Nephron progenitor cell (in vitro differentiated cells): ENCODE measurements around the gene SLC9A6.

ENCODE experiments used
- DNase-seq: peaks from one replicate; pipeline ENCODE4 v3.0.0; 2021
- H3K27ac Mint-ChIP-seq: 2 replicates; pipeline ENCODE4 v1.8.0; 2021; ENCODE audit warnings: mild to moderate bottlenecking, moderate library complexity, mixed read lengths
- H3K27me3 Mint-ChIP-seq: 2 replicates; pipeline ENCODE4 v1.8.0; 2021; ENCODE audit warnings: mild to moderate bottlenecking, low read depth, mixed read lengths; ENCODE audit not compliant: poor library complexity
- H3K36me3 Mint-ChIP-seq: 2 replicates; pipeline ENCODE4 v1.8.0; 2021; ENCODE audit warnings: low read depth, mixed read lengths
- H3K4me1 Mint-ChIP-seq: 2 replicates; pipeline ENCODE4 v1.8.0; 2021; ENCODE audit warnings: mixed read lengths
- H3K4me3 Mint-ChIP-seq: 2 replicates; pipeline ENCODE4 v1.8.0; 2021; ENCODE audit warnings: mild to moderate bottlenecking, moderate library complexity, mixed read lengths
- H3K9me3 Mint-ChIP-seq: 2 replicates; pipeline ENCODE4 v1.8.0; 2021; ENCODE audit warnings: mild to moderate bottlenecking, moderate library complexity, mixed read lengths
- TF ChIP-seq, protein P1 (sequence below): fragments of 200-600 bp; sonication (generic); IDR thresholded peaks from 2 replicates; pipeline ENCODE4 v1.5.0; 2021; ENCODE audit warnings: antibody characterized with exemption

Gene SLC9A6

GRCh38 chrX:135984256-135984655 is 979 bp upstream of the SLC9A6 start:
- Mint-ChIP-seq H3K9me3 (peaks cover 57% of the 10 kb centered on the region), H3K4me1 (peaks cover 30% of the 10 kb centered on the region), H3K36me3 (no peaks in the 10 kb centered on the region)

DNA sequence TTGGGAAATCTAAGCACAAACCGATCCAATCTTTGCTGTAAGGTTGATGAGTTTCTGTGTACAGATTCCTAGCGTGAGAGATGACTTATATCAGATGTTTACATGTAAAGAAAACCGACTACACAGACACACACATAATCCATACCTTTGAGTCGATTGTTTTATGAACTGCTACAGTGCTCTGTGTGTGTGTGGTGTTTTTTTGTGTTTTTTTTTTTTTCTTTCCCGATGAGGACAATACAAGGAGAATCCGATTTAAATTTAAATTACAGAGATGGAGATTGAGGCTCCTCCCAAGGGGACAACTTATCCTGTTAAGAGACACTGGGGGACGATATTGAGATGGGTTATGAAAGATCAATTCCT is 461 bp upstream of the SLC9A6 start:
- Mint-ChIP-seq H3K36me3 (peaks cover 4% of the 10 kb centered on the region), H3K4me3 (peak overlapping the region; percentile 79), H3K27me3 (no peaks in the 10 kb centered on the region), H3K27ac (no peak overlapping the region), H3K4me1 (peaks cover 30% of the 10 kb centered on the region), H3K9me3 (peaks cover 58% of the 10 kb centered on the region)
- no peak for DNase-seq
- TF ChIP-seq, protein P1, sequence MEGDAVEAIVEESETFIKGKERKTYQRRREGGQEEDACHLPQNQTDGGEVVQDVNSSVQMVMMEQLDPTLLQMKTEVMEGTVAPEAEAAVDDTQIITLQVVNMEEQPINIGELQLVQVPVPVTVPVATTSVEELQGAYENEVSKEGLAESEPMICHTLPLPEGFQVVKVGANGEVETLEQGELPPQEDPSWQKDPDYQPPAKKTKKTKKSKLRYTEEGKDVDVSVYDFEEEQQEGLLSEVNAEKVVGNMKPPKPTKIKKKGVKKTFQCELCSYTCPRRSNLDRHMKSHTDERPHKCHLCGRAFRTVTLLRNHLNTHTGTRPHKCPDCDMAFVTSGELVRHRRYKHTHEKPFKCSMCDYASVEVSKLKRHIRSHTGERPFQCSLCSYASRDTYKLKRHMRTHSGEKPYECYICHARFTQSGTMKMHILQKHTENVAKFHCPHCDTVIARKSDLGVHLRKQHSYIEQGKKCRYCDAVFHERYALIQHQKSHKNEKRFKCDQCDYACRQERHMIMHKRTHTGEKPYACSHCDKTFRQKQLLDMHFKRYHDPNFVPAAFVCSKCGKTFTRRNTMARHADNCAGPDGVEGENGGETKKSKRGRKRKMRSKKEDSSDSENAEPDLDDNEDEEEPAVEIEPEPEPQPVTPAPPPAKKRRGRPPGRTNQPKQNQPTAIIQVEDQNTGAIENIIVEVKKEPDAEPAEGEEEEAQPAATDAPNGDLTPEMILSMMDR, result no peak

More at GRCh38 chrX:135984256-135984655, 979 bp upstream of the SLC9A6 start:
- peak overlapping the region; percentile 79 for H3K4me3 Mint-ChIP-seq
- peak overlapping the region; percentile 50 for H3K27ac Mint-ChIP-seq
- no peak for DNase-seq
- TF ChIP-seq, protein P1, result no peak
- H3K27me3 Mint-ChIP-seq, result no peaks in the 10 kb centered on the region

- Mint-ChIP-seq H3K4me1 (peaks cover 30% of the 10 kb centered on the region), H3K27ac (peak overlapping the region; percentile 87), H3K9me3 (peaks cover 54% of the 10 kb centered on the region), H3K36me3 (peaks cover 12% of the 10 kb centered on the region), H3K4me3 (peak overlapping the region; percentile 91), H3K27me3 (no peaks in the 10 kb centered on the region)
- TF ChIP-seq, protein P1, result no peak
- peak; percentile 18 for DNase-seq
Measured at GRCh38 chrX:135985973-135986310, 707 bp downstream of the SLC9A6 start.

DNA sequence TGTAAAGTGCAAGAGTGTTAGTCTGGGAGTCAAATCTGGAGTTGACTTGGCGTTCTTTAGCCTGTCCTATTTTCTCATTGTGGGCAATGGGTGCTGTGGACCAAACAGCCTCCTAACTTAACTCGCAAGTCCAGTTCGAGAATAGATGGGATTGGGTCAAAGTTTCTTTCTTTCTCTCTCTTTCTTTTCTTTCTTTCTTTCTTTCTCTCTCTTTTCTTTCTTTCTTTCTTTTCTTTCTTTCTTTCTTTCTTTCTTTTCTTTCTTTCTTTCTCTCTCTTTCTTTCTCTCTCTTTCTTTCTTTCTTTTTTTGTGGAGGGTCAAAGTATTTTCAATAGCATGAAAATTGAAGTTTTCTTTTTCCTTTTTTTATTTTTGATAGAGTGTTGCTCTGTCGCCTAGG is 3.0 kb downstream of the SLC9A6 start:
- Mint-ChIP-seq H3K4me1 (peaks cover 23% of the 10 kb centered on the region), H3K9me3 (peaks cover 52% of the 10 kb centered on the region), H3K27ac (no peak overlapping the region), H3K36me3 (peaks cover 31% of the 10 kb centered on the region), H3K27me3 (no peaks in the 10 kb centered on the region), H3K4me3 (no peak overlapping the region)
- TF ChIP-seq, protein P1, result no peak
- no peak for DNase-seq

DNA sequence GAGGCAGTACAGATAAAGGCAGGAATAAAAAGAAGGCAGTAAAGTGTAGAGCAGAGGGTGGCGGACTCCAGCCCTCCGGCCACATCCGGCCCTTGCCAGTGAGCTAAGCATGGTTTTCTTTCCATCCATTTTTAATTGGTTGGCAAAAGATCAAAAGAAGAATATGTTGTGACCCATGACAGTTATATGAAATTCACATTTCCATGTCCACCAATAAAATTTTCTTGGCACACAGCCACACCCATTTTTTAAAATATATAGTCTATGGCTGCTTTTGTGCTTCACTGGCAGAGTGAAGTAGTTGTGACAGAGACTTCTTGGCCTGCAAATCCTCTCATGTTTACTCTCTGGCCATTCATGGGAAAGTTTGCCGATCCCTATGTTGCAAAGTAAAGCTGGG is 29.8 kb downstream of the SLC9A6 start:
- no peaks in the 10 kb centered on the region for H3K27me3 Mint-ChIP-seq
- H3K27ac Mint-ChIP-seq, result peak overlapping the region; percentile 10
- H3K36me3 Mint-ChIP-seq, result peaks cover 48% of the 10 kb centered on the region
- TF ChIP-seq, protein P1, result no peak
- peaks cover 7% of the 10 kb centered on the region for H3K4me1 Mint-ChIP-seq
- H3K9me3 Mint-ChIP-seq, result peaks cover 39% of the 10 kb centered on the region
- H3K4me3 Mint-ChIP-seq, result no peak overlapping the region
- no peak for DNase-seq

DNA sequence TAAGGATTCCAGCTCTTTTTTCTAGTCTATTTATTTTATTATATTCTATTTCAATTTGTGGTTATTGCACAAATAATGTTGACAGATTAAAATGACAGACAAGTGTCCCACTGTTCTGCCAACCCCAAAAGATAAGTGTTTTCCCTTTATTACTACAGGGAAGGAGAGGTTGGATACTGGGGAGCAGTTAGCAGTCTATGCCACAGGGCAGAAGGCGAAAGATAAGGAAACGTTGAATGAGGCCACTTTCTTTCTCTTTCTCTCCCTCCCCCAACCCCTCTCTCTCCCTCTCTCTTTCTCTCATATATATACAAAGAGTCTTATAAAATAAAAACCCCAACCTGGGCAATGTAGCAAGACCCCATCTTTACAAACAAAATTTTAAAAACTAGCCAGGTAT is 31.6 kb downstream of the SLC9A6 start:
- TF ChIP-seq, protein P1, result no peak
- Mint-ChIP-seq H3K27me3 (no peaks in the 10 kb centered on the region), H3K27ac (peak overlapping the region; percentile 36), H3K4me3 (no peak overlapping the region), H3K4me1 (peaks cover 7% of the 10 kb centered on the region), H3K9me3 (peaks cover 37% of the 10 kb centered on the region), H3K36me3 (peaks cover 58% of the 10 kb centered on the region)
- no peak for DNase-seq
